Measurements from ENCODE around the gene TMEM163.

TMEM163 gene

DNA sequence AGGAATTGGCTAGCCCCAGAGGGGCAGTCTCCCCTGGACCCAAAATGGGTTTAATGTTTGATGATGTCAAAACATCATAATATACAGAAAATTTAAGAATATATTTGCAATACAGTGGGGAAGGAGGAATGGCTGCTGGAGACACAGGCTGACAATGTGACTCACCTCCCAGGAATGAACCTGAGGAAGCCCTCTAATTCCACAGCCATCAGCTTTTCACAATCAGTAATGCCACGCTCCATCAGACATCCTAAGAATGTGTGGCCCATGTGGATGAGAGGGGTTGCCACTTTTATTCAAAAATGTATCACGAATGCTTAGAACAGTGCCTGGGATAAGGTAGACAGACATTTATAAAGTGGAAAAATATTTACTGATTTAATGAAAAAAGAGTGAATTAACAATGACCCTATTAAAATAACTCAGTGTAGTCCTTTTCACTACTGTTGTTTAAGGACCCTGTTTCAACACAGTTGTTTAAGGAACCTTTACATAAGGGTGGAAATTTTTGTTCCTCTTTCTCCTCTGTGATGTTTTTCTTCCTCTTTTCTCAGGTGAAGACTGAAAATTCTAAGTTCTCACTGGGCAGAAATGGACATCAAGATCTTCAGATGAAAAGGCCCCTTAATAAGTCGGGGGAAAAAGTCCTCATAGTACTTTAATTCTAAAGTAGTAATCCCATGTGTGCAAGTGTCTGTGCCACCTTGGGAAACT, 17.5 kb upstream of the TMEM163 start:
- no peak for TF ChIP-seq GATA3 (IDR thresholded peaks at IDR 0.05; ENCODE audit: low read depth, low read length)
- TF ChIP-seq GATA2 (IDR thresholded peaks at IDR 0.05; ENCODE audit: low read depth, low read length), result no peak

DNA sequence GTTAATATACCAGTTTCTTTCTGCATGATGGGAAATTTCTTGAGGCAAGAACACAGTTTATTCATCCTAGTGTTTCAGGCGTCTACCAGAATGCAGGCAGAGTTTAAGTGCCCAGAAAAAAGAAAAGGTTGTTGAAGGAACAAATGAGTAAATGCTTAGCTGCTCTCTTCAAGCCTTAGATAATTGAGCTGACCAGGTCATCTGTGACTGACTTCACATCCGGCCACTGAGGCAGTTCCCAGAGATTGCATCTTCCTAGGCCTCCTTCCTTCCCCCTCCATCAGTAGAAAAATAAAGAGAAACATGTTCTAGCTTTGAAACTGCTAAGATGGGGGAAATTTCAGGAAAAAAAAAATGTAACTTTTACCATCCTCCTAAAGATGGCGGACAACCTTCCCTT, 9.4 kb upstream of the TMEM163 start:
- no peak for TF ChIP-seq GATA2 (IDR thresholded peaks at IDR 0.05; ENCODE audit: low read depth, low read length)
- no peak for TF ChIP-seq GATA3 (IDR thresholded peaks at IDR 0.05; ENCODE audit: low read depth, low read length)

GRCh38 chr2:134727385-134727784, 8.6 kb upstream of the TMEM163 start:
- TF ChIP-seq GATA2 (IDR thresholded peaks at IDR 0.05; ENCODE audit: low read depth, low read length) (no peak), GATA3 (IDR thresholded peaks at IDR 0.05; ENCODE audit: low read depth, low read length) (no peak)

- TF ChIP-seq GATA2 (IDR thresholded peaks at IDR 0.05; ENCODE audit: low read depth, low read length) (no peak), GATA3 (IDR thresholded peaks at IDR 0.05; ENCODE audit: low read depth, low read length) (no peak)
Observed at GRCh38 chr2:134726645-134727044, 7.8 kb upstream of the TMEM163 start.

- TF ChIP-seq GATA3 (IDR thresholded peaks at IDR 0.05; ENCODE audit: low read depth, low read length), result no peak
- no peak for TF ChIP-seq GATA2 (IDR thresholded peaks at IDR 0.05; ENCODE audit: low read depth, low read length)
Observed at GRCh38 chr2:134725876-134726275, 7.1 kb upstream of the TMEM163 start.

- TF ChIP-seq GATA3 (IDR thresholded peaks at IDR 0.05; ENCODE audit: low read depth, low read length), result no peak
- no peak for TF ChIP-seq GATA2 (IDR thresholded peaks at IDR 0.05; ENCODE audit: low read depth, low read length)
Observed at GRCh38 chr2:134724341-134724740, 5.5 kb upstream of the TMEM163 start.

DNA sequence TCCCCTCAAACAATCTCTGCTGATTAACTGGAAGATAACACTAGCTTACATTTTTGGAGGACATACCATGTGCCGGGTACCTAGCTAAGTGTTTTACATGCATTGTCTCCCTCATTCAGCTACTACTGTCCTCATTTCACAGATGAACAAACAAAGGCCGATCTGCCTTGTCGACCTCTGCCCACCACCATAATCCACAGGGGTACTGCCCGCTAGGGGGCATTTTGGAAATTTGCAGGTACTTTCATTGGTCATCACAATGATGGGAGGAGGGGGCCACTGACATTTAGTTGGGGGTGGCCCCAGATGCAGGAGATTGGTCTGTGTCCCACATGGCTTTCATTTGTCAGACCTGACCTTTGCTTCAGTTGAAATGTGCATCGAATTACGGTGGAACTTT, 3.9 kb upstream of the TMEM163 start:
- TF ChIP-seq GATA3 (IDR thresholded peaks at IDR 0.05; ENCODE audit: low read depth, low read length) (no peak), GATA2 (IDR thresholded peaks at IDR 0.05; ENCODE audit: low read depth, low read length) (no peak)

DNA sequence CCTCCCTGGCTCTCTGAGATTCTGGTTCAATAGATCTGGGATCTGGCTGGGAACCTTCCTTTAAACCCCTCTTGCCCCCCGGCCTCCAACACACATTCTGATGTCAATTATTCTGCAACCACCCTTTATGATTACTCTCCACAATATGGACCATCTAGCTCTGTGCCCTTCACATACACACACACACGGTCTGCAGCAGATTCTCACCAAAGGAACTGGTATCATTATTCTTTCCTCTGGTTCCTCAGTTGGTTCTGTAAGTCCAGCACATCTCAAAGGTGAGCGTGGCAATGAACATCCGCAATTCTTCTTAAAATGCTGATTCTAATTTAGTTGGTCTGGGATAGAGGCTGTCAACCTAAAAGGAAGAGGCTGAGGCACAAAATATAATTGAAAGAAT, 2.8 kb upstream of the TMEM163 start:
- TF ChIP-seq GATA2 (IDR thresholded peaks at IDR 0.05; ENCODE audit: low read depth, low read length) (no peak), GATA3 (IDR thresholded peaks at IDR 0.05; ENCODE audit: low read depth, low read length) (no peak)

DNA sequence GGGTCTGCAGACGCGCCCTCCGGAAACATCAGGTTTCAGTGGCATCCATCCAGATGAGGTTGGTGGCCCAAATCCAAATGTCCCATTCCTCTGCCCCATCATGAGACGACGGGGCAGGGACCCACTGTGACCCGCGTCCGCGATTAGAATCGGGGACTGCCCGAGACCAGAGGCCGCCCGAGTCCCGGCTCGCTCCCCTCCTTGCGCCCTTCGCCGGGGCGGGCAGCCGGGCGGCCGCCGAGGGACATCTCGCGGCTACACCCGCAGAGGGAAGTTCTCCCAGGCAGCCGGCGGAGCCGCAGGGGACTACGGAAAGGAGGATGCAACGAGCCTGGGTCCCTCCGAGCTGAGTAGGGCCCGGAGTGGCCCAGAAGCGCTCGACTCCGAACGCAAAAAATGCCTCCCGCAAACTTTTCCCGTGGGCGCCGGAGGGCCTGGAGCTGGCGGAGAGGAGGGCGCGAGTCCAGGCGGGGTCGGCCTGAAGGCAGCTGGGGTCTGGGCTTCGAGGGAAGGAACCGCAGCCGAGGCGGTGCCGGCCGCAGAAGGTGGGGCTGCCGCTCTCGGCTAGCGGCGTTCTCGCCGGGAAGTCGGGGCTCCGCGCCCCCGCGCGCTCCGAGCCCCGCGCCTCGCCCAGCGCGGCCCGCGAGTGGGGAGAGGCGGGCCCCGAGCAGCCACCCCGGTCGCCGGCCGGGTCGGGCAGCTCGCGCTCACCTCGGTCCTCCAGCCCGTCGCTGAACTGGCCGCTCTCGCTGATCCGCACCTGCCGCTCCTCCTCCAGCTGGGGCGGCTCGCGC, 580 bp downstream of the TMEM163 start:
- no peak for TF ChIP-seq GATA3 (IDR thresholded peaks at IDR 0.05; ENCODE audit: low read depth, low read length)

DNA sequence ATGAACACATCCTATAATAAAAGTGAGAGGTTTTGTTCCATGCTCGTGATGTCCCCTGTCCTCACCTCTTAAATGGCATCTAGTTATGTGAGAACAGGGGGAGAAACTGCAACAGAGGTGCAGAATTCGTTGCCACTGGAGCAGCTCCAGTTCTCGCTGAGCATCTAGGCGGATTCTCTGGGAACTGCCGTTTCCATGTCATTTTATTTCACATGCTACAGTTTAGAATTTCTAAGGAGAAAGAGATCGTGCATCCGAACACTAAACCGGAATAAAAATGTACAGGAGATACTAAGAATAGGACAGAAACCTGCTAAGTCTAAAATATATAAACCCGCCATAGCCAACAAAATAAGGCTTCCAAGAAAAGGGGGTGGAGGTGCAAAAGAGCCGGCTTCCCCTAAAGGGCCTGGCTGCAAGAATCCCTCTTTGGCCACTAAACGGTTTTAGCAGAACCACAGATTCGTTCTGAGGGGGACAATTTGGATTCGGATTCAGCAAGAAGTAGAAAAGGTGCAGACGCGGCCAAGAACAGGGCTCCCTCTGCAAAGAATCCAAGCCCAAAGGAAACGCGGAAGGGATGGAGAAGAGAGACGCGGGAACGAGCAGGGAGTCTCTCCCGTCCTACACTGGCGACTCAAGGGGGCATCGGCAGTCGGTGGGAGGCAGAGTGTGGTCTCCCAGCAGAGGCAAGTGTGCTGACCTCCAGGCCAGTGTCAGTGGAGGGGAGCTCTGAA, 1.3 kb downstream of the TMEM163 start:
- TF ChIP-seq GATA2 (IDR thresholded peaks at IDR 0.05; ENCODE audit: low read depth, low read length), result no peak
- no peak for TF ChIP-seq GATA3 (IDR thresholded peaks at IDR 0.05; ENCODE audit: low read depth, low read length)

DNA sequence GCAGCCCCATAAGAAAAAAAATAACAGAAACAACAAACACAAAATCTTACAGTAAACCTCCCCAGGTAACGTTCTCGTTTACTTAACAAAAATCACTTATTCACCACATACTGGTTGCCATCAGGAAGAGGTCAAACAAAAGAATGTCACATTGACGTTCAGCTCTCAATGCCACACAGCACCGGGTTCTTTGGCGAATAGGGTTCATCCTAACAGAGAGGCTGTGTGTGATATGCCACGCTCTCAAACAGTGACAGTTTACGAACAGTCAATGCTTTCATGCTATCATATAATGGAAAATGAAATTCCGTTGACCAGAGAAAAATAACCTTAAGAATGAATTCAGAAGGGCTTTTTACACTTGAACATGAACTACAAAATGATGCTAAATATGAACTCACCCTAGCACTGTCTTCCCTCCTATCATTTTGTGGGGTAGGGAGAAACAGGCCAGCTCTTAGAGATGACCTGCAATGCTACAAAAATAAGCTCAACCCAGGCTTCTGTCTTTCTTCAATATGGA, 2.0 kb downstream of the TMEM163 start:
- TF ChIP-seq GATA2 (IDR thresholded peaks at IDR 0.05; ENCODE audit: low read depth, low read length), result no peak
- TF ChIP-seq GATA3 (IDR thresholded peaks at IDR 0.05; ENCODE audit: low read depth, low read length), result no peak

- no peak for TF ChIP-seq GATA3 (IDR thresholded peaks at IDR 0.05; ENCODE audit: low read depth, low read length)
- TF ChIP-seq GATA2 (IDR thresholded peaks at IDR 0.05; ENCODE audit: low read depth, low read length), result no peak
Observed at GRCh38 chr2:134715932-134716643, 2.7 kb downstream of the TMEM163 start.

- TF ChIP-seq GATA2 (IDR thresholded peaks at IDR 0.05; ENCODE audit: low read depth, low read length) (no peak), GATA3 (IDR thresholded peaks at IDR 0.05; ENCODE audit: low read depth, low read length) (no peak)
Observed at GRCh38 chr2:134714228-134714627, 4.6 kb downstream of the TMEM163 start.

- no peak for TF ChIP-seq GATA2 (IDR thresholded peaks at IDR 0.05; ENCODE audit: low read depth, low read length)
- TF ChIP-seq GATA3 (IDR thresholded peaks at IDR 0.05; ENCODE audit: low read depth, low read length), result no peak
Observed at GRCh38 chr2:134713606-134714005, 5.2 kb downstream of the TMEM163 start.
